Panc1 (cell line): ENCODE results near the gene FAT2.

Source experiments
- POLR2AphosphoS5 ChIP-seq: IDR thresholded peaks from 2 replicates; pipeline ENCODE4 v1.6.1; 2012; ENCODE audit warnings: mild to moderate bottlenecking, low read depth, low read length, moderate library complexity
- TCF7L2 ChIP-seq: IDR thresholded peaks from 2 replicates; pipeline ENCODE4 v1.6.1; 2011; ENCODE audit warnings: mild to moderate bottlenecking, low read depth, low read length, inconsistent platforms
- TF ChIP-seq, protein P1 (sequence below): fragments of 450-650 bp; IDR thresholded peaks from 2 replicates; pipeline ENCODE4 v1.5.1; 2017; ENCODE audit warnings: mild to moderate bottlenecking

DNA sequence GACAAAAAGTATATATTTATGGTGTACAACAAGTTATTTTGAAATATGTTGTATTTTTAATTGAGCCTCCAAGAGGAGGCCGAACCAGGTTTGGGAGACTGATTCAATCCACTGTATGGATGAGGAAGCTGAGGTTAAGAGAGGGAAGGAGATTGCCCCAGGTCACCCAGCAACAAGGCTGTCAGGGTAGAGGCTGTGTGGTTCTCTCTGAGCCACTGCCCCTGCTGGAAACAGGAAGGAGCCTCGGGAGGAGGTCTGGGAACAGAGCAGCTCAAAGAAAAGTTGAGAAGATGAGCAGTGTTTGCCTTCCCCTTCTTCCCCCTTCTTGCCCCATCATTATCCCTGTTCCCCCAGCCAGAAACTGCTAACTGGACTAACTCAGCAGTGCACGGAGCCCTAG lies 6.6 kb upstream of the FAT2 start:
- TF ChIP-seq TCF7L2 (no peak), POLR2AphosphoS5 (no peak)
- TF ChIP-seq, protein P1, sequence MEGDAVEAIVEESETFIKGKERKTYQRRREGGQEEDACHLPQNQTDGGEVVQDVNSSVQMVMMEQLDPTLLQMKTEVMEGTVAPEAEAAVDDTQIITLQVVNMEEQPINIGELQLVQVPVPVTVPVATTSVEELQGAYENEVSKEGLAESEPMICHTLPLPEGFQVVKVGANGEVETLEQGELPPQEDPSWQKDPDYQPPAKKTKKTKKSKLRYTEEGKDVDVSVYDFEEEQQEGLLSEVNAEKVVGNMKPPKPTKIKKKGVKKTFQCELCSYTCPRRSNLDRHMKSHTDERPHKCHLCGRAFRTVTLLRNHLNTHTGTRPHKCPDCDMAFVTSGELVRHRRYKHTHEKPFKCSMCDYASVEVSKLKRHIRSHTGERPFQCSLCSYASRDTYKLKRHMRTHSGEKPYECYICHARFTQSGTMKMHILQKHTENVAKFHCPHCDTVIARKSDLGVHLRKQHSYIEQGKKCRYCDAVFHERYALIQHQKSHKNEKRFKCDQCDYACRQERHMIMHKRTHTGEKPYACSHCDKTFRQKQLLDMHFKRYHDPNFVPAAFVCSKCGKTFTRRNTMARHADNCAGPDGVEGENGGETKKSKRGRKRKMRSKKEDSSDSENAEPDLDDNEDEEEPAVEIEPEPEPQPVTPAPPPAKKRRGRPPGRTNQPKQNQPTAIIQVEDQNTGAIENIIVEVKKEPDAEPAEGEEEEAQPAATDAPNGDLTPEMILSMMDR = no peak
